Aorta (tissue), 5 donors: ENCODE data around the gene SLC22A1. TPM values are rescaled to one million over a fixed set of nuclear protein-coding genes. Genes with fewer than 3 reads are reported as not detected.
A peak's percentile ranks its signal among the peaks of the same experiment; 100 is the strongest.
"Not testable (repeated sequence)": the region's sequence is repeated elsewhere in the genome, so short reads cannot be mapped to it uniquely, and the experiment has no call there.

Experiments
- ATAC-seq: fragments of 200-7000 bp; cut with Tn5 transposase; one replicate; pipeline ENCODE4 v1.9.1; 2022; ENCODE audit warnings: moderate library complexity; ENCODE audit not compliant: low FRiP score
- DNase-seq, 2 donors: peaks; one replicate each; pipeline ENCODE4 v3.0.0-alpha.2; 2020
- H3K27ac ChIP-seq, 2 donors: one replicate each; pipeline ENCODE4 v1.5.1; 2013; ENCODE audit warnings: low read length in 2 of 2, mild to moderate bottlenecking in 2 of 2, moderate library complexity in 2 of 2, control low read depth in 1 of 2, inconsistent platforms in 1 of 2, low read depth in 1 of 2
- H3K27me3 ChIP-seq, 2 donors: one replicate each; pipeline ENCODE4 v1.6.1; 2013; ENCODE audit warnings: control low read depth in 1 of 2, low read length in 1 of 2, mild to moderate bottlenecking in 1 of 2, moderate library complexity in 1 of 2; ENCODE audit not compliant: insufficient read depth in 2 of 2, control insufficient read depth in 1 of 2
- H3K36me3 ChIP-seq, 2 donors: one replicate each; pipeline ENCODE4 v1.6.1; 2013; ENCODE audit warnings: control low read depth in 1 of 2, low read length in 1 of 2, mild to moderate bottlenecking in 1 of 2; ENCODE audit not compliant: insufficient read depth in 2 of 2, control insufficient read depth in 1 of 2
- H3K4me1 ChIP-seq, 2 donors: one replicate each; pipeline ENCODE4 v1.6.1; 2013; ENCODE audit warnings: low read length in 2 of 2, control low read depth in 1 of 2, mild to moderate bottlenecking in 1 of 2, moderate library complexity in 1 of 2; ENCODE audit not compliant: insufficient read depth in 2 of 2, control insufficient read depth in 1 of 2
- H3K4me3 ChIP-seq, 2 donors: one replicate each; pipeline ENCODE4 v1.5.1; 2013; ENCODE audit warnings: low read length in 2 of 2, control low read depth in 1 of 2, mild to moderate bottlenecking in 1 of 2
- H3K9me3 ChIP-seq: one replicate; pipeline ENCODE4 v1.6.1; 2013; ENCODE audit warnings: mild to moderate bottlenecking, low read length; ENCODE audit not compliant: control insufficient read depth
- WGBS, 2 donors: extraction: QIAGEN DNeasy Blood & Tissue Kit; methylation state at CpG; one replicate each; pipeline ENCODE4 v1.1.7; 2013; 5-methylcytosine and 5-hydroxymethylcytosine counted together
- intact Hi-C, 2 donors: fragments of 100-400 bp; cut with DNase I; formaldehyde crosslinking; loops; one replicate each; pipeline versions ENCODE4 v1.14.2 to v1.15.0; 2022
- polyA plus RNA-seq, 2 donors: library from polyadenylated mRNA; stranded (reverse); fragments of 200-250 nt; gene quantifications; one replicate each; pipeline ENCODE4 v1.2.3, GENCODE V29; 2013
- total RNA-seq, 2 donors: library from RNA; stranded (reverse); fragmentation: NEBNext Ultra II Directional; extraction: Animal tissue kit (Norgen Biotek cat#: 25700); gene quantifications; one replicate each; pipeline ENCODE4 v1.2.1, GENCODE V29; 2021
- donor health status: healthy with polysubstance abuse.
- donor health status: Bipolar disorder and iron deficiency.
- donor health status: DM: no; HTN: no; CAD: no.
- donor health status: DM: no; HTN: no; CAD: no.
- donor health status: DM: yes; HTN: yes; CAD: no.

The SLC22A1 gene
- total and polyA plus RNA-seq, 4 donors = 1.4 to 2.8 (median 2.5) TPM; not detected in 1

DNA sequence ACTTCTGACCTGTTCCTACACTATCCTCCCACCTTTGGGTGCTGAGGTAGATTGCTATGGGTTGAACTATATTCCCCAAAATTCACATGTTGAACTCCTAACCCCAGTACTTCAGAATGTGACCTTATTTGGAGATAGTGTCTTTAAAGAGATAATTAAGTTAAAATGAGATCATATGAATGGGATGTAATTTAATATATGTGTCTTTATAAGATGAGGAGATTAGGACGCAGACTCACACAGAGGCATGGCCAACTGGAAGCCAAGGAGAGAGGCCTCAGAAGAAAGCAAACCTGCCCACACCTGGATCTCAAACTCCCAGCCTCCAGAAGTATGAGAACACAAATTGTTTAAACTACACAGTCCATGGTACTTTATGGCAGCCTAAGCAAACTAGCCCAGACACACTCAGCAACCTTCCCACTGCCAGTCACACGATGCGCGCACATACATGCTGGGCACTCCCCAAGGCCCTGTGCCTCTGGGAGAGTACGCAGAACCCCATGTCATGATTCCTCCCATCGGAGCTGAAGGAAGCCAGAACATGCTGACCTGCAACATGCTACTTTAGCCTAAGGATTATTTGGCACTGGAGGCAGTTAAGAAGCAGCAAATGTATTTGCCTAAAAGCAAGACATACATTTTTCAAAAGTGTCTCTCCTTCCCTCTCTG, 8.9 kb upstream of the SLC22A1 start:
- Histone ChIP-seq H3K27me3 (no peaks in the 10 kb centered on the region), H3K36me3 (peaks cover 0 to 2% of the 10 kb centered on the region in 2 donors), H3K4me1 (no peaks in the 10 kb centered on the region), H3K27ac (no peak overlapping the region), H3K9me3 (no peaks in the 10 kb centered on the region), H3K4me3 (no peak overlapping the region)
- DNase-seq (no peak), ATAC-seq (no peak)
- 94 to 95% methylated on average over 6 of the region's 6 CpGs for WGBS, 2 donors
- intact Hi-C loops = no loop called here

DNA sequence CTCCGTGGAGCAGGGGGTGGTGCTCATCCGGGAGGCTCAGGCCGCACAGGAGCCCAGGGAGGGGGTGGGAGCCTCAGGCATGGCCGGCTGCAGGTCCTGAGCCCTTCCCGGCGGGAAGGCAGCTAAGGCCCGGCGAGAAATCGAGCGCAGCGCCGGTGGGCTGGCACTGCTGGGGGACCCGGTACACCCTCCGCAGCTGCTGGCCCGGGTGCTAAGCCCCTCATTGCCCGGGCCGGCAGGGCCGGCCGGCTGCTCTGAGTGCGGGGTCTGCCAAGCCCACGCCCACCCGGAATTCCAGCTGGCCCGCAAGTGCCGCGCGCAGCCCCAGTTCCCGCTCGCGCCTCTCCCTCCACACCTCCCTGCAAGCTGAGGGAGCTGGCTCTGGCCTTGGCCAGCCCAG, 7.1 kb upstream of the SLC22A1 start:
- H3K27ac ChIP-seq, H3K36me3 ChIP-seq, H3K4me3 ChIP-seq, DNase-seq, ATAC-seq, H3K9me3 ChIP-seq, H3K4me1 ChIP-seq, H3K27me3 ChIP-seq, intact Hi-C loops: not testable (repeated sequence)
- 98% methylated on average over 13 to 29 of the region's 29 CpGs for WGBS, 2 donors

DNA sequence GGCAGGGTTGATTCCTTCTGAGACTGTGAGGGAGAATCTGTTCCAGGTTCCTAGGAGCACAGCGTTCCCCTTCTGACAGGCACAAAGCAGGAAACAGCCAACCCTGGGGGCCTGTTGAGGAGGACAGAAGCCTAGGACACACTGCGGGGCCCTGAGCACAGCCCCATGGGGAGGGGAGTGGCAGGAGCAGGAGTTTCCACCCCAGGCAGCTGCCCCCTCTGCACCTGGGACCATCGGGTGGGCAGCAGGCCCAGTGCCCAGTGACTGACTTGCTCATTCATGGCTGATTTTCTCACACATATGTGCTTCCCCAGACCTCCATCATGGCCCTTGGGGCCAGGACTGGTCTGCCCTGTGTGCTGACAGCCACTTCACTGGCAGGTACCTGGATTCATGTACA, 6.2 kb upstream of the SLC22A1 start:
- no peaks in the 10 kb centered on the region for H3K9me3 ChIP-seq
- ATAC-seq (no peak), DNase-seq (no peak)
- no peak overlapping the region for H3K4me3 ChIP-seq
- no peaks in the 10 kb centered on the region for H3K36me3 ChIP-seq
- no peaks in the 10 kb centered on the region for H3K4me1 ChIP-seq
- WGBS, 2 donors = 96 to 100% methylated on average over 3 of the region's 3 CpGs
- no peaks in the 10 kb centered on the region for H3K27me3 ChIP-seq
- no peak overlapping the region for H3K27ac ChIP-seq
- intact Hi-C loops = no loop called here

DNA sequence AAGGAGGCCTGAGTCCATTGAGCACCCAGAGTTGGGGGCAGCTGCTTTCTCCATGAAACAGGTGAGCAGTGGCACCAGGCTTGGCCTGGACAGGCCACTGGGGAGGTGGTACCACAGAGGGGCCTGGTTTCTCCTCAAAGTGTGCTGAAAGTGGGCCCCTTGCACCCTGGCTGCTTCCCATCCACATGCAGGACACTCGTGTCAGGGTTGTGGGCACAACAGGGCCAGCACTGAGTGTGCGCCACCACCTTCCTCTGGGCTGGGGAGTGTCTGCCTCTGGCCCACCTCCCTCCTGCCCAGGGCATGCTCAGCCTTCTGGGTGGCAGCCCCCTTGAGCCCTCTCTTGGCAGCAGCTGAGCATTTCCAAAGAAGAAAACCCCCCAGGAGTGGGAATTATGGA, 5.2 kb upstream of the SLC22A1 start:
- H3K36me3 ChIP-seq = no peaks in the 10 kb centered on the region
- no peaks in the 10 kb centered on the region for H3K27me3 ChIP-seq
- ATAC-seq = peak; percentile 13
- intact Hi-C loops = no loop called here
- no peak overlapping the region for H3K4me3 ChIP-seq
- WGBS, 2 donors = 98 to 100% methylated on average over 2 of the region's 2 CpGs
- H3K4me1 ChIP-seq = no peaks in the 10 kb centered on the region
- no peaks in the 10 kb centered on the region for H3K9me3 ChIP-seq
- H3K27ac ChIP-seq = no peak overlapping the region
- peak in 1 of 2 donors; percentile 22 for DNase-seq

DNA sequence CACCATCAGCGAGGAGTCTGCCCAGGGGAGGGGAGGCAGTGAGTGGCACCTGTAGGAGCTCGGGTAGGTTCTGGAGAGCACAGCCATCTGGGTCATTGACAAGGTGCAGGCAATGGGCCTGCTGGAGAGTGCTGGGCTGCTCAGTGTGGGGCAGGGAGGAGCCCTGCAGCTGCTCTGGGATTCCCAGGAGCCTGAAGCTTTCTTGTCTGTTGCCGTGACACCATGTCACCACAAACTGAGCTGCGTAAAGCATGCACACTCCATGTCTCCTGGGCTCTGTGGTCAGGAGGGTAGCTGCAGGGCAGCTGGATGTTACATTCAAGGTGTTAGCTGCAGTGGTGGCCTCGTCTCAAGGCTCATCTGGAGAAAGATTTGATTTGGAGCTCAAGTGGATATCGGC, 4.5 kb upstream of the SLC22A1 start:
- Histone ChIP-seq H3K27me3 (no peaks in the 10 kb centered on the region), H3K27ac (no peak overlapping the region), H3K9me3 (no peaks in the 10 kb centered on the region), H3K36me3 (no peaks in the 10 kb centered on the region), H3K4me1 (no peaks in the 10 kb centered on the region), H3K4me3 (no peak overlapping the region)
- ATAC-seq = no peak
- intact Hi-C loops = no loop called here
- no peak for DNase-seq
- WGBS, 2 donors = 98% methylated on average over 6 of the region's 6 CpGs

DNA sequence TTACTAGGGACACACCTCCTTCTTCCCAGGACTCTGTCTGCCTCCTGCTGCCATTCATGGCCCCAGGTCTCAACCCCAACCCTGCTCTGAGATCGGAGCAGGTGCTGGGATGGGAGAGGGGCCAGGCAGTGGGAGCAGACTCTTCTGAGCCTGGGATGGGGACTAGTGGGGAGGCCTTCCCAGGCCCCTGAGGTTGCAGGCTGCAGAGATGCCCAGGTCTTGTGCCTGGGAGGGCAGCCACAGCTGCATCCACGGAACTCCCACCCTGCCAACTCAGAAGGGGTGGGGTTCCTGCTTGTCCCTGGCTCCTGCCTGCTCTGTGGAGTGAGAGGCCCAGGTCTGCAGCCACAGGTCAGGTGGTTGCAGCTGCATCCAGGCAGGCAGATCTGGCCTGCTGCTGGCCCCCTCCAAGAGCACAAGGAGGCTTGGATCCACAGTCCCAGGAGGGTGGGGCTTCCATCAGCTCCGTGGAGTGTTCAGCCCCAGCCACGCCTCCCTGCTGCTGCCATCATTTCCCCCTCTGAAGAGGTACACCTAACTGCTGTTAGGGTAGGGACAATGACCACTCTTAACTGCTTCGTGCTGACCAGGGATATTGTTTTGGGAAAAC, 2.9 kb upstream of the SLC22A1 start:
- peak; percentile 51 for ATAC-seq
- WGBS, 2 donors = 83% methylated on average over 5 of the region's 5 CpGs

DNA sequence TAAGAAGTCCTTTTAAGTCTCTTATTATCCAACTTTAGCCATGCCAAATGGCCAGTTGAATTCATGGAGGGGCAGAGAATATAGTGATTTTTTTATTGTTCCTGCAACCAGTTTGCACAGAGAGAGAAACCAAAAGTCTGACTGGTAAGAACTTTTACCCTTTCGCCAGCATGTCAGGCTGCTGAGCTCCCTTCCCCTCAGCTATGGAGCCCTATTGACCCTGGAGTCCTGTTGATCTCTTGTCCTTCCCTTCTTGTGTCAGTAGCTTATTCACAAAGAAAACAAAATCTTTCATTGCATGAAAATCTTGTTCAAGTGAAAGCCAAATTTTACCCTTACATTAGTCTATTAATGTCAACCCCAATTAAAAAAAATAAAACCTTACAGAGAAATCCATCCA, 1.5 kb upstream of the SLC22A1 start:
- WGBS, 2 donors = 89 to 93% methylated on average over 1 of the region's 1 CpG
- Histone ChIP-seq H3K4me3 (no peak overlapping the region), H3K36me3 (no peaks in the 10 kb centered on the region), H3K27me3 (no peaks in the 10 kb centered on the region), H3K4me1 (no peaks in the 10 kb centered on the region), H3K9me3 (no peaks in the 10 kb centered on the region), H3K27ac (no peak overlapping the region)
- DNase-seq = no peak
- no peak for ATAC-seq
- intact Hi-C loops = no loop called here

More for the DNA sequence above, 2.9 kb upstream of the SLC22A1 start:
- H3K4me1 ChIP-seq = no peaks in the 10 kb centered on the region
- intact Hi-C loops = no loop called here
- no peaks in the 10 kb centered on the region for H3K9me3 ChIP-seq
- H3K27ac ChIP-seq = no peak overlapping the region
- H3K4me3 ChIP-seq = no peak overlapping the region
- no peaks in the 10 kb centered on the region for H3K36me3 ChIP-seq
- no peaks in the 10 kb centered on the region for H3K27me3 ChIP-seq
- peak in 1 of 2 donors; percentile 16 for DNase-seq

DNA sequence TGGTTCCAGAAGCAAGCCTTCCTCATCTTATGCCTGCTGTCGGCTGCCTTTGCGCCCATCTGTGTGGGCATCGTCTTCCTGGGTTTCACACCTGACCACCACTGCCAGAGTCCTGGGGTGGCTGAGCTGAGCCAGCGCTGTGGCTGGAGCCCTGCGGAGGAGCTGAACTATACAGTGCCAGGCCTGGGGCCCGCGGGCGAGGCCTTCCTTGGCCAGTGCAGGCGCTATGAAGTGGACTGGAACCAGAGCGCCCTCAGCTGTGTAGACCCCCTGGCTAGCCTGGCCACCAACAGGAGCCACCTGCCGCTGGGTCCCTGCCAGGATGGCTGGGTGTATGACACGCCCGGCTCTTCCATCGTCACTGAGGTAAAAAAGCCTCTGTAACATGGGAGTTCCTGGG, 366 bp downstream of the SLC22A1 start:
- Histone ChIP-seq H3K27ac (no peak overlapping the region), H3K27me3 (no peaks in the 10 kb centered on the region), H3K9me3 (no peaks in the 10 kb centered on the region), H3K4me3 (no peak overlapping the region), H3K4me1 (no peaks in the 10 kb centered on the region), H3K36me3 (no peaks in the 10 kb centered on the region)
- intact Hi-C loops = no loop called here
- ATAC-seq (no peak), DNase-seq (peak in 1 of 2 donors; percentile 70)
- 93 to 97% methylated on average over 14 of the region's 14 CpGs for WGBS, 2 donors

DNA sequence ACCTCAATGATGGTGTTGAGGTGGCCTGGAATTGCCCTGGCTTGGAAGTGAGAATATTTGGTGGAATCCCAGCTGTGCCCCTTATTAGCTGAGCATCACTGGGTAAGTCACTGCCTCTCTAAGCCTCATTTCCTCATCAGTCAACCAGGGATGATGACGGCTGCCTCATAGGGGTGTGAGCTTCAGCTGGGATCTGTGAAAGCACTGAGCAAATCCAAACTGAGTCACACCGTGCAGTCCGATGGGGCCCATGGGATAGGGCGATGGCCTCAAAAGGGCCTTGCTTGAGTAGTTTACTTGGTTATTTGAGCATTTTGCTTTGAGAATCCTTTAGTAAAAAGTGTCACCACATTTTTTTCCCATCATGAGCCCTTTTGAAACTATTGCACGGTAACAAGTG, 1.1 kb downstream of the SLC22A1 start:
- WGBS, 2 donors = 79 to 96% methylated on average over 5 of the region's 5 CpGs
- DNase-seq (peak in 1 of 2 donors; percentile 27), ATAC-seq (no peak)
- H3K4me3 ChIP-seq = no peak overlapping the region
- H3K36me3 ChIP-seq = no peaks in the 10 kb centered on the region
- H3K9me3 ChIP-seq = no peaks in the 10 kb centered on the region
- intact Hi-C loops = no loop called here
- H3K27ac ChIP-seq = no peak overlapping the region
- no peaks in the 10 kb centered on the region for H3K27me3 ChIP-seq
- no peaks in the 10 kb centered on the region for H3K4me1 ChIP-seq
